H54 (cell line): Measurements from ENCODE around the gene APBA2.

ENCODE experiments used
- DNase-seq: peaks from one replicate; pipeline ENCODE4 v3.0.0; 2011; ENCODE audit warnings: low spot score, mixed read lengths; ENCODE audit not compliant: insufficient read length
- FAIRE-seq: peaks from 3 replicates; lab custom pipeline; 2011; peaks lifted over from hg19 to GRCh38; lab: Jason Lieb, UNC
- POLR2A ChIP-seq: IDR thresholded peaks from 2 replicates; pipeline ENCODE4 v1.6.1; 2011; ENCODE audit warnings: low read depth, mild to moderate bottlenecking, low read length

The APBA2 gene

GRCh38 chr15:28896951-28897350, 11.2 kb downstream of the APBA2 start:
- DNase-seq (peak; percentile 84), FAIRE-seq (peak; percentile 11)
- TF ChIP-seq POLR2A = no peak

- DNase-seq (no peak), FAIRE-seq (no peak)
- no peak for TF ChIP-seq POLR2A
These were observed 12.2 kb downstream of the APBA2 start for GRCh38 chr15:28897861-28898585.

DNA sequence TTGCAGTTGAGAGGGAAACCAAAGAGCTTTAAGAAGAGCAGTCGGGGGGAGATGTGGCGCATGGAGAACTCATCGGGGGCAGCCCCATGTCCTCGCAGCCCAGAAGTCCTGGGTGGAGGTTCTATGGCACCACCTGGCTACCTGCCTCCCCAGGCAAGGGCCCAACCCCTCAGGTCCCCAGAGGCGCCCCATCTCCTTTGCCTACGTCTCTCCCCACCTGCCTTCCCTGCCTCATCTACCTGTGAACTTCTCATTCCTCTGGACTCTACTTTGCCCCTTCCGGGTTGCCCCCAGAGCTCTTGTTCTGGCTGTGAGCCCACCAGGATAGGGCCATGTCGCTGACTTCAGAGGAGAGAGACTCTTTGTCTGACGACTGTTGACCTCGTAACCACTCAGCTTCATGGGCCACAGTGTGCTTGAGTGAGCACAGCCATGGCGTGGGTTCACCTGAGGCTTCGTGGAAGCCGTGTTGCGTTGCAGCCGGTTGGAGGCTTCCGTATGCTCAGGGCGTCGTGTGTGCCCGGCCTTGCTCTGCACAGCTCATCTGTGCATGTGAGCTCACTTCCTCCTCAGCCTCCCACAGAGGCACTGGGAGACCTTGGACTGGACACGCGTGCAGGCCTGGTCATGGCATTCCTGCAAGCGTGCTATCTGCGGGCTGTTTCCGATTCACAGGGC, 13.4 kb downstream of the APBA2 start:
- DNase-seq (no peak), FAIRE-seq (no peak)
- no peak for TF ChIP-seq POLR2A

DNA sequence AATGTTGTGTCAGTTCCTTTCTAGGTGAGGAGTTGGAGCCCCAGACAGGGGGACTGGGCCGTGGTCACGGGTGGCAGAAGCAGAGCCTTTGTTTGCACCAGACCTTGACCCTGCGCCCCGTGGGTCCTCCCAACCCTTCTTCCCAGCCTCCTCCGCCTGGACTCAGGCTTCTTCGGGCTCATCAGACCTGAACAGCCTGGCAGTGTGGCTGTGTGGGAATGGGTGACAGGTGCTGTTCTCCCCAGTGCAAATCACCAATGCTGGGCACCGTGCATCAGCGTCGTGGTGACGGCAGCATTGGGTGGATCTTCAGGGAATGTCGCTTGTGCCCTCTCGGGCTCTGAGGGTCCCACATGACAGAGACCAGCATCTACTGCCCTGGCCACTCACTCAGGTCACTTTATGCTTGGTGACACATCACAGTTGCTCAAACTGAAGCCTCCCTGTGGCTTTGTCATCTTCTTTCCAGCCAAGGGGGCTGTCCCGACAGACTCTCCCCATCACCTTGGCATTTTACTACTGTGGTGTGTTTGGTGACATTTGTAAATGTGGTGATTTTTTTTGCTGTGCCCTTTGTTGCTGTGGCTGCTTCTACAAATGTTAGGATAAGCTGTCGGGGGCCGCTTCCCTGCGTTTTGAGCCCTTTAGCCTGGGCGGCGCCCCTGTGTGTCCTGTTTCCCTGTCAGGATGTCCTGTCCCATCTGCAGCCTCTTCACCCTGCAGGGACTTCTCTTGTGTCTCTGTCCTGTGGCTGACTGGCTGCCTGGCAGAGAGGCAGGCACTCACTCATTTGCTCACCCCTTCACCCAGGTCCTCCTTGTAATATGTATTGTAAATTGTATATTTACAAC, 14.5 kb downstream of the APBA2 start:
- no peak for TF ChIP-seq POLR2A
- DNase-seq = no peak
- no peak for FAIRE-seq

DNA sequence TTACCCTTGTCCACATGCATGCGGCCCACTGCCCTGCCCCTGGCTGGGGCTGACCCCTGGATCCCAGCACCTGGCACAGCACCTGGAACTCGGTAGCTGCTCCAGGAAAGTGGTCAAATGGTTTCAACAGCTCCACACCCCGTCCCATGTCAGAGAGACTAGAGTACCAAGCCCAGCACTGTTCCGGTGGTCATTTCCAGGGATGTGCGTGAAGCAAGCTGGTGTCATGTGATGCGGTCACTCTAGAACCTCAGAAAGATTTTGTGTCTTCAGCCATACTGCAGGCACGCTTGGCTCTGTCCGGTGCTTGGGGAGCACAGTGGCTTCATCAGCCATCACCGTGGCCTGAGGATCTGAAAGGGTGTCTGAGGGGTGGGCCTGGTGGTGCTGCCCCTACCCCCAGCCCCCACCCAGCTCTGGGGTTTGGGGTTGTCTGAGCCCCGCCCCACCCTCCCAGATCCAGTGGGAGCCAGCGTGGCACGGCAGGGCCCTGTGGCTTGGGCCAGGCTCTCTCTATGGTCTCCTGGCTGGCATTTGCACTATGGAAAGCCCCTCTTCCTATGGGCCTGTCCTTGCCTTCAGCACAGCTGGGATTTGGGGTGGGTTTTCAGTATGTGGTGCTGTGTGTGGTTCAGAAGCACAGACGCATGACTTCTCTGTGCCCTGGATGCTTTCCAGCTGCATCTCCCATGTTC, 15.3 kb downstream of the APBA2 start:
- TF ChIP-seq POLR2A = no peak
- DNase-seq (no peak), FAIRE-seq (no peak)

- no peak for FAIRE-seq
- no peak for DNase-seq
- no peak for TF ChIP-seq POLR2A
These were observed 15.8 kb downstream of the APBA2 start for GRCh38 chr15:28901587-28901980.

GRCh38 chr15:28901987-28902745, 16.4 kb downstream of the APBA2 start:
- no peak for DNase-seq
- TF ChIP-seq POLR2A = no peak
- no peak for FAIRE-seq

GRCh38 chr15:28902856-28903255, 17.1 kb downstream of the APBA2 start:
- FAIRE-seq = no peak
- DNase-seq = no peak
- TF ChIP-seq POLR2A = no peak

GRCh38 chr15:28903555-28903954, 17.8 kb downstream of the APBA2 start:
- FAIRE-seq = no peak
- no peak for DNase-seq
- TF ChIP-seq POLR2A = no peak

GRCh38 chr15:28904003-28904402, 18.2 kb downstream of the APBA2 start:
- FAIRE-seq = no peak
- no peak for DNase-seq
- no peak for TF ChIP-seq POLR2A

GRCh38 chr15:28904541-28905315, 19.0 kb downstream of the APBA2 start:
- FAIRE-seq (no peak), DNase-seq (no peak)

DNA sequence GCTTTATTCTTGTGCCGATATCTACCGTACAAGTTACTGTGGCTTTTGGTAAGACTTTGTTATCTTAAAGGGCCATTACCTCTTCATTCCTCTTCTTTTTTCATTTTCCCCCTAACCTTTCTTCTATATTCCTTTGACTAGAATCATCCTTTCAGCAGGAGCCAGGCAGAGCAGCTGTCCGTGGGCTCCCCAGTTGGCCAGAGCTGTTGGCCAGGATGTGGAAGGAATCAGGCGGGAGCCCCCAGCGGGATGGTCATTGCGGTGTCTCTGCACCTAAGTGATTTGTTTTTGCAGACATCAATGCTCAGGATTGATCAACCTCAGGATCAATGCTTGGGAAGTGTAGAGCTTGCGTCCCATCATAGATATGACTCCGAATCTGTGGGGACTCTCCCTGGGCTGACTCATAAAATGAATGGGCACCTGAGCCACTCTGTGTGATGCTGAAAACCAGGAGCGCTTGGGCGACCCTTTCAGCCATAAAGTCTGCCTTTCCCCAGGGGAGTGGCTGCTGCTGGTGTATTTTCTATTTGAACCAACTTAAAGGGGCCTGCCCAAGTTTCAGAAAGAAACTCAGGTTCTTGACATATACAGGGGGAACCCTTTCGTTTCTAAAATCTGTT, 21.7 kb downstream of the APBA2 start:
- DNase-seq (no peak), FAIRE-seq (no peak)
- no peak for TF ChIP-seq POLR2A

More at GRCh38 chr15:28904541-28905315, 19.0 kb downstream of the APBA2 start:
- TF ChIP-seq POLR2A = no peak
